Right lobe of liver (tissue), 6 donors: ENCODE results near the gene ASIC2. TPM values are rescaled to one million over a fixed set of nuclear protein-coding genes. Genes with fewer than 3 reads are reported as not detected.

Experiments used
- ATAC-seq, 4 donors: fragments of 200-7000 bp; cut with Tn5 transposase; one replicate each; pipeline ENCODE4 v1.9.1; 2020; ENCODE audit warnings: mild to moderate bottlenecking in 4 of 4, moderate library complexity in 4 of 4
- DNase-seq, 3 donors: peaks; one replicate each; pipeline ENCODE4 v3.0.0-alpha.2; 2020
- H3K27ac ChIP-seq, 3 donors: fragments of 200-600 bp; one replicate each; pipeline ENCODE4 v1.8.0; 2022
- H3K27me3 ChIP-seq, 2 donors: fragments of 200-600 bp; one replicate each; pipeline ENCODE4 v1.8.0; 2022
- H3K36me3 ChIP-seq, 4 donors: fragments of 200-600 bp; sonication (generic) in 1 of 4; one replicate each; pipeline versions ENCODE4 v1.5.1 to v1.8.0; 2017 to 2022; ENCODE audit warnings: control low read depth in 1 of 4
- H3K4me1 ChIP-seq, 4 donors: fragments of 200-600 bp; sonication (generic) in 1 of 4; one replicate each; pipeline versions ENCODE4 v1.5.1 to v1.8.0; 2017 to 2022; ENCODE audit warnings: control low read depth in 1 of 4
- H3K4me3 ChIP-seq, 3 donors: fragments of 200-600 bp; one replicate each; pipeline ENCODE4 v1.8.0; 2022
- H3K9me3 ChIP-seq, 4 donors: fragments of 200-600 bp; sonication (generic) in 1 of 4; one replicate each; pipeline versions ENCODE4 v1.5.1 to v1.8.0; 2017 to 2022; ENCODE audit warnings: control low read depth in 1 of 4
- POLR2A ChIP-seq: fragments of 450-650 bp; IDR thresholded peaks from one replicate; pipeline ENCODE4 v1.6.1; 2017; ENCODE audit warnings: antibody characterized with exemption, mild to moderate bottlenecking
- WGBS: methylation state at CpG from one replicate; pipeline ENCODE4 v1.1.6; 2018; ENCODE audit warnings: low coverage, low lambda C conversion rate; ENCODE audit not compliant: insufficient coverage; ENCODE audit errors: missing lambda C conversion rate; 5-methylcytosine and 5-hydroxymethylcytosine counted together
- intact Hi-C, 2 donors: fragments of 100-400 bp; cut with DNase I; formaldehyde crosslinking; loops; one replicate each; pipeline versions ENCODE4 v1.11.2 to v1.14.1; 2022
- total RNA-seq, 6 experiments: library from RNA; depleted of rRNA in 2 of 6; stranded (reverse); fragments of >200 nt in 2 of 6; fragmentation: NEBNext Ultra II Directional in 3 of 6; extraction: Animal tissue kit (Norgen Biotek cat#: 25700) in 3 of 6; gene quantifications; one replicate each; pipeline versions ENCODE4 v1.1.0 to v1.2.4, GENCODE V29; 2016 to 2023
- TF ChIP-seq, protein P1 (sequence below), 4 donors: fragments of 200-600 bp in 3 of 4; fragments of 450-650 bp in 1 of 4; IDR thresholded peaks; one replicate each; pipeline versions ENCODE4 v1.5.1 to v1.8.0; 2016 to 2022; ENCODE audit warnings: antibody characterized with exemption in 4 of 4, mild to moderate bottlenecking in 2 of 4
- donor health status: DM: no; HTN: yes; CAD: no.
- donor health status: DM: no; HTN: no; CAD: no.
- donor health status: DM: no; HTN: no; CAD: no.
- donor health status: DM: no; HTN: yes; CAD: no.
- donor health status: DM: no; HTN: yes; CAD: no.

The ASIC2 gene
- total RNA-seq, 6 experiments from 2014 or later: 0.11 to 0.31 (median 0.12) TPM; not detected in 3

GRCh38 chr17:33002246-33002645 is 290.8 kb downstream of the ASIC2 start:
- no peaks in the 10 kb centered on the region for H3K27me3 ChIP-seq
- no peaks in the 10 kb centered on the region for H3K9me3 ChIP-seq
- intact Hi-C loops: no loop called here
- H3K36me3 ChIP-seq: no peaks in the 10 kb centered on the region
- no peak overlapping the region for H3K4me3 ChIP-seq
- ATAC-seq (no peak), DNase-seq (no peak)
- H3K4me1 ChIP-seq: peaks cover 0 to 4% (median 0%) of the 10 kb centered on the region in 4 donors
- H3K27ac ChIP-seq: no peak overlapping the region
- 68% methylated on average over 6 of the region's 6 CpGs for WGBS
- TF ChIP-seq, protein P1, sequence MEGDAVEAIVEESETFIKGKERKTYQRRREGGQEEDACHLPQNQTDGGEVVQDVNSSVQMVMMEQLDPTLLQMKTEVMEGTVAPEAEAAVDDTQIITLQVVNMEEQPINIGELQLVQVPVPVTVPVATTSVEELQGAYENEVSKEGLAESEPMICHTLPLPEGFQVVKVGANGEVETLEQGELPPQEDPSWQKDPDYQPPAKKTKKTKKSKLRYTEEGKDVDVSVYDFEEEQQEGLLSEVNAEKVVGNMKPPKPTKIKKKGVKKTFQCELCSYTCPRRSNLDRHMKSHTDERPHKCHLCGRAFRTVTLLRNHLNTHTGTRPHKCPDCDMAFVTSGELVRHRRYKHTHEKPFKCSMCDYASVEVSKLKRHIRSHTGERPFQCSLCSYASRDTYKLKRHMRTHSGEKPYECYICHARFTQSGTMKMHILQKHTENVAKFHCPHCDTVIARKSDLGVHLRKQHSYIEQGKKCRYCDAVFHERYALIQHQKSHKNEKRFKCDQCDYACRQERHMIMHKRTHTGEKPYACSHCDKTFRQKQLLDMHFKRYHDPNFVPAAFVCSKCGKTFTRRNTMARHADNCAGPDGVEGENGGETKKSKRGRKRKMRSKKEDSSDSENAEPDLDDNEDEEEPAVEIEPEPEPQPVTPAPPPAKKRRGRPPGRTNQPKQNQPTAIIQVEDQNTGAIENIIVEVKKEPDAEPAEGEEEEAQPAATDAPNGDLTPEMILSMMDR (IDR thresholded peaks at IDR 0.05): no peak
- TF ChIP-seq POLR2A: no peak

GRCh38 chr17:32998887-32999228 is 294.2 kb downstream of the ASIC2 start:
- 46% methylated on average over 4 of the region's 7 CpGs for WGBS
- Histone ChIP-seq H3K4me3 (no peak overlapping the region), H3K9me3 (no peaks in the 10 kb centered on the region), H3K4me1 (peaks cover 0 to 4% (median 0%) of the 10 kb centered on the region in 4 donors), H3K36me3 (no peaks in the 10 kb centered on the region), H3K27me3 (no peaks in the 10 kb centered on the region), H3K27ac (no peak overlapping the region)
- TF ChIP-seq POLR2A: no peak
- TF ChIP-seq, protein P1 (IDR thresholded peaks at IDR 0.05): no peak
- ATAC-seq (peak in 1 of 4 donors; percentile 22), DNase-seq (no peak)
- intact Hi-C loops: no loop called here

- intact Hi-C loops: no loop called here
- Histone ChIP-seq H3K4me1 (peaks cover 0 to 4% (median 0%) of the 10 kb centered on the region in 4 donors), H3K27ac (no peak overlapping the region), H3K4me3 (no peak overlapping the region), H3K36me3 (no peaks in the 10 kb centered on the region), H3K9me3 (no peaks in the 10 kb centered on the region), H3K27me3 (no peaks in the 10 kb centered on the region)
- WGBS: 8% methylated on average over 7 of the region's 18 CpGs
- ATAC-seq (peak; percentile 76 to 85 (median 80)), DNase-seq (peak; percentile 70 to 77 (median 74))
- no peak for TF ChIP-seq POLR2A
- TF ChIP-seq, protein P1 (IDR thresholded peaks at IDR 0.05): peak; percentile 60 to 89 (median 89)
These were observed 294.8 kb downstream of the ASIC2 start for GRCh38 chr17:32998111-32998886.

GRCh38 chr17:32995416-32996045 is 297.6 kb downstream of the ASIC2 start:
- no peaks in the 10 kb centered on the region for H3K27me3 ChIP-seq
- ATAC-seq (no peak), DNase-seq (no peak)
- H3K27ac ChIP-seq: no peak overlapping the region
- intact Hi-C loops: no loop called here
- H3K4me3 ChIP-seq: no peak overlapping the region
- H3K9me3 ChIP-seq: no peaks in the 10 kb centered on the region
- TF ChIP-seq, protein P1 (IDR thresholded peaks at IDR 0.05): no peak
- TF ChIP-seq POLR2A: no peak
- H3K36me3 ChIP-seq: no peaks in the 10 kb centered on the region
- peaks cover 0 to 4% (median 0%) of the 10 kb centered on the region in 4 donors for H3K4me1 ChIP-seq
- WGBS: 73% methylated on average over 13 of the region's 14 CpGs
